Activated CD8-positive, alpha-beta T cell treated with anti-CD3 and anti-CD28 coated beads for 36 hours (primary cell): ENCODE measurements around the gene ROPN1L. TPM values are rescaled to one million over a fixed set of nuclear protein-coding genes. Genes with fewer than 3 reads are reported as not detected.

Source experiments
- ATAC-seq: fragments of 200-7000 bp; cut with Tn5 transposase; one replicate; pipeline ENCODE4 v1.10.0; 2021; ENCODE audit warnings: mild to moderate bottlenecking, moderate library complexity
- CTCF ChIA-PET: fragments of 350-600 bp; sonication (Branson Sonifier 250); formaldehyde crosslinking; loops from one replicate; lab custom pipeline; 2021; ENCODE audit warnings: antibody characterized with exemption; lab: Charles Lee
- POLR2A ChIA-PET: fragments of 350-600 bp; sonication (Branson Sonifier 250); formaldehyde crosslinking; loops from one replicate; lab custom pipeline; 2021; ENCODE audit warnings: antibody characterized with exemption; lab: Charles Lee
- DNase-seq: peaks from one replicate; pipeline ENCODE4 v3.0.0-alpha.2; 2020
- H3K27ac Mint-ChIP-seq: one replicate; pipeline ENCODE4 v1.8.0; 2021; ENCODE audit warnings: mild to moderate bottlenecking, mixed read lengths
- H3K27me3 Mint-ChIP-seq: one replicate; pipeline ENCODE4 v1.8.0; 2021; ENCODE audit warnings: mixed read lengths
- H3K36me3 Mint-ChIP-seq: one replicate; pipeline ENCODE4 v1.8.0; 2021; ENCODE audit warnings: low read depth, mixed read lengths
- H3K4me1 Mint-ChIP-seq: one replicate; pipeline ENCODE4 v1.8.0; 2021; ENCODE audit warnings: low read depth, mixed read lengths
- H3K4me3 Mint-ChIP-seq: one replicate; pipeline ENCODE4 v1.8.0; 2021; ENCODE audit warnings: mild to moderate bottlenecking, moderate library complexity, mixed read lengths
- H3K9me3 Mint-ChIP-seq: one replicate; pipeline ENCODE4 v1.8.0; 2021; ENCODE audit warnings: mixed read lengths
- CTCF ChIP-seq: fragments of 200-600 bp; IDR thresholded peaks from one replicate; pipeline ENCODE4 v1.8.0; 2022; ENCODE audit warnings: antibody characterized with exemption, mild to moderate bottlenecking
- intact Hi-C: fragments of 100-400 bp; cut with micrococcal nuclease; formaldehyde crosslinking; loops from one replicate; pipeline ENCODE4 v1.10.0; 2022
- total RNA-seq, 2 experiments: library from RNA; stranded (reverse); gene quantifications; one replicate each; pipeline ENCODE4 v1.2.3, GENCODE V29; 2021

ROPN1L gene
- total RNA-seq, 2 experiments from 2014 or later = not detected

GRCh38 chr5:10502578-10502977 is 60.9 kb downstream of the ROPN1L start:
- no peaks in the 10 kb centered on the region for H3K9me3 Mint-ChIP-seq
- H3K4me3 Mint-ChIP-seq = no peak overlapping the region
- no peak overlapping the region for H3K27ac Mint-ChIP-seq
- CTCF ChIA-PET = interaction anchor here (2.5 kb wide), 1 partner anchor 126 kb away, joined by 6 read pairs; no protein-coding TSS in a partner anchor
- H3K4me1 Mint-ChIP-seq = no peaks in the 10 kb centered on the region
- no peak for TF ChIP-seq CTCF
- intact Hi-C loops = no loop called here
- no peaks in the 10 kb centered on the region for H3K36me3 Mint-ChIP-seq
- no peak for ATAC-seq
- no peaks in the 10 kb centered on the region for H3K27me3 Mint-ChIP-seq
- POLR2A ChIA-PET = no interaction called here
- no peak for DNase-seq

- POLR2A ChIA-PET = no interaction called here
- H3K4me3 Mint-ChIP-seq = no peak overlapping the region
- no peaks in the 10 kb centered on the region for H3K27me3 Mint-ChIP-seq
- CTCF ChIA-PET = interaction anchor here (1.0 kb wide), 1 partner anchor 39 kb away, joined by 3 read pairs; no protein-coding TSS in a partner anchor
- TF ChIP-seq CTCF = no peak
- no peaks in the 10 kb centered on the region for H3K9me3 Mint-ChIP-seq
- no peak for ATAC-seq
- DNase-seq = no peak
- no peaks in the 10 kb centered on the region for H3K36me3 Mint-ChIP-seq
- no peak overlapping the region for H3K27ac Mint-ChIP-seq
- H3K4me1 Mint-ChIP-seq = no peaks in the 10 kb centered on the region
- intact Hi-C loops = no loop called here
Observed at GRCh38 chr5:10503321-10503720, 61.6 kb downstream of the ROPN1L start.

- ChIA-PET CTCF (interaction anchor here (1.0 kb wide), 1 partner anchor 38 kb away, joined by 3 read pairs; no protein-coding TSS in a partner anchor), POLR2A (no interaction called here)
- no peak for ATAC-seq
- Mint-ChIP-seq H3K27ac (no peak overlapping the region), H3K4me1 (no peaks in the 10 kb centered on the region), H3K4me3 (no peak overlapping the region), H3K36me3 (no peaks in the 10 kb centered on the region), H3K9me3 (no peaks in the 10 kb centered on the region), H3K27me3 (no peaks in the 10 kb centered on the region)
- intact Hi-C loops = no loop called here
- no peak for DNase-seq
- no peak for TF ChIP-seq CTCF
Observed at GRCh38 chr5:10503997-10504793, 62.5 kb downstream of the ROPN1L start.

- H3K4me1 Mint-ChIP-seq = no peaks in the 10 kb centered on the region
- H3K4me3 Mint-ChIP-seq = no peak overlapping the region
- no peaks in the 10 kb centered on the region for H3K36me3 Mint-ChIP-seq
- DNase-seq = no peak
- ChIA-PET CTCF (no interaction called here), POLR2A (no interaction called here)
- H3K27ac Mint-ChIP-seq = no peak overlapping the region
- H3K9me3 Mint-ChIP-seq = no peaks in the 10 kb centered on the region
- no peak for ATAC-seq
- TF ChIP-seq CTCF = no peak
- no peaks in the 10 kb centered on the region for H3K27me3 Mint-ChIP-seq
- intact Hi-C loops = no loop called here
Observed at GRCh38 chr5:10505517-10506095, 63.9 kb downstream of the ROPN1L start.

GRCh38 chr5:10506535-10506934 is 64.9 kb downstream of the ROPN1L start:
- no peak overlapping the region for H3K27ac Mint-ChIP-seq
- TF ChIP-seq CTCF = no peak
- H3K4me1 Mint-ChIP-seq = no peaks in the 10 kb centered on the region
- intact Hi-C loops = no loop called here
- no peaks in the 10 kb centered on the region for H3K36me3 Mint-ChIP-seq
- H3K9me3 Mint-ChIP-seq = no peaks in the 10 kb centered on the region
- ATAC-seq = no peak
- H3K4me3 Mint-ChIP-seq = no peak overlapping the region
- DNase-seq = no peak
- H3K27me3 Mint-ChIP-seq = no peaks in the 10 kb centered on the region
- CTCF ChIA-PET = no interaction called here
- POLR2A ChIA-PET = no interaction called here
